PC-9 (cell line): Measurements from ENCODE around the gene SGSM1. TPM values are rescaled to one million over a fixed set of nuclear protein-coding genes. Genes with fewer than 3 reads are reported as not detected.

Experiments used
- BruUV-seq: library from RNA; stranded (reverse); fragments of 400-500 nt; replicated peaks from 2 replicates; lab custom pipeline; 2021; lab: Mats Ljungman, UMichigan
- CTCF ChIA-PET: fragments of 300-600 bp; sonication (Branson Sonifier 250); formaldehyde crosslinking; loops from one replicate; lab custom pipeline; 2022; ENCODE audit warnings: antibody characterized with exemption; lab: Charles Lee
- POLR2A ChIA-PET: fragments of 300-600 bp; sonication (Branson Sonifier 250); formaldehyde crosslinking; loops from one replicate; lab custom pipeline; 2022; ENCODE audit warnings: antibody characterized with exemption; ENCODE audit not compliant: unreplicated experiment; lab: Charles Lee
- DNase-seq, 2 experiments: peaks; one replicate each; pipeline versions ENCODE4 v3.0.0 to v3.0.0-alpha.2; 2015 to 2022; ENCODE audit warnings: mixed read lengths in 1 of 2
- H2AFZ ChIP-seq: fragments of 200-600 bp; sonication (generic); 2 replicates; pipeline ENCODE4 v1.8.1; 2017; ENCODE audit warnings: antibody characterized with exemption
- H3F3A ChIP-seq: fragments of 200-600 bp; sonication (generic); 2 replicates; pipeline ENCODE4 v1.8.1; 2017; ENCODE audit warnings: antibody characterized with exemption, mild to moderate bottlenecking, low read depth; ENCODE audit not compliant: insufficient read depth
- H3K27ac ChIP-seq: fragments of 200-600 bp; sonication (generic); 2 replicates; pipeline ENCODE4 v1.6.1; 2016; ENCODE audit warnings: mixed run types
- H3K27me3 ChIP-seq: fragments of 200-600 bp; sonication (generic); 2 replicates; pipeline ENCODE4 v1.6.1; 2016; ENCODE audit warnings: low read depth, mixed run types; ENCODE audit not compliant: insufficient read depth
- H3K36me3 ChIP-seq: fragments of 200-600 bp; sonication (generic); 2 replicates; pipeline ENCODE4 v1.6.1; 2016; ENCODE audit warnings: low read depth, mixed run types
- H3K4me1 ChIP-seq: fragments of 200-600 bp; sonication (generic); replicated peaks from 2 replicates; pipeline ENCODE4 v1.6.1; 2016; ENCODE audit warnings: mixed run types; ENCODE audit not compliant: insufficient read depth
- H3K4me2 ChIP-seq: fragments of 200-600 bp; sonication (generic); 2 replicates; pipeline ENCODE4 v1.6.1; 2017; ENCODE audit warnings: mixed run types
- H3K4me3 ChIP-seq: fragments of 200-600 bp; sonication (generic); 2 replicates; pipeline ENCODE4 v1.6.1; 2016; ENCODE audit warnings: mixed run types
- H3K79me2 ChIP-seq: fragments of 200-600 bp; sonication (generic); 2 replicates; pipeline ENCODE4 v1.6.1; 2017; ENCODE audit warnings: low read depth, mixed run types
- H3K9me2 ChIP-seq: fragments of 200-600 bp; sonication (generic); 2 replicates; pipeline ENCODE4 v1.8.1; 2017; ENCODE audit warnings: mild to moderate bottlenecking; ENCODE audit not compliant: insufficient read depth
- H3K9me3 ChIP-seq: fragments of 200-600 bp; sonication (generic); 2 replicates; pipeline ENCODE4 v1.8.1; 2016; ENCODE audit warnings: low read depth; ENCODE audit not compliant: insufficient read depth
- H4K20me1 ChIP-seq: fragments of 200-600 bp; sonication (generic); 2 replicates; pipeline ENCODE4 v1.8.1; 2017; ENCODE audit not compliant: insufficient read depth
- EZH2 ChIP-seq: fragments of 200-600 bp; sonication (generic); IDR thresholded peaks from 2 replicates; pipeline ENCODE4 v1.8.0; 2017; ENCODE audit warnings: antibody characterized with exemption, low read depth
- intact Hi-C: fragments of 100-400 bp; cut with micrococcal nuclease; formaldehyde crosslinking; loops from one replicate; pipeline ENCODE4 v1.10.0; 2022; ENCODE audit not compliant: unreplicated experiment
- total RNA-seq: library from RNA; stranded (reverse); gene quantifications from 2 replicates; pipeline ENCODE4 v1.2.3, GENCODE V29; 2021
- TF ChIP-seq, protein P1 (sequence below): fragments of 200-600 bp; sonication (generic); conservative IDR thresholded peaks from 2 replicates; pipeline ENCODE4 v1.6.1; 2017; ENCODE audit warnings: mixed run types, antibody characterized with exemption, mild to moderate bottlenecking, moderate library complexity

The SGSM1 gene
- total RNA-seq, 1 experiment from 2014 or later: 0.48 TPM

DNA sequence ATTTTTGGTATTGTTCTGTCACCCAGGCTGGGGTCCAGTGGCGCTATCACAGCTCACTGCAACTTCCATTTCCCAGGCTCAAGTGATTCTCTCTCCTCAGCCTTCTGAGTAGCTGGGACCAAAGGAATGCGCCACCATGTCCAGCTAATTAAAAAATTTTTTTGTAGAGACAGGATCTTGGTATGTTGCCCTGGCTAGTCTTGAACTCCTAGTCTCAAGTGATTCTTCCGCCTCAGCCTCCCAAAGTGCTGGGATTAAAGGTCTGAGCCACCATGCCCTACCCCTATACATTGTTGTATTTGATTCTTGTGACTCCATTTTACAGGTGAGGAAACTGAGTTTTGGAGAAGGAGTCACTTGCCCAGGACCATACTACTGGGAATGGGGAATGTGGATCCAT lies 158.4 kb downstream of the SGSM1 start:
- H3K4me2 ChIP-seq: no peak overlapping the region
- no peaks in the 10 kb centered on the region; the same call in none of the 2 replicates for H3K36me3 ChIP-seq
- H3K4me3 ChIP-seq: no peak overlapping the region
- no peak for TF ChIP-seq EZH2
- TF ChIP-seq, protein P1, sequence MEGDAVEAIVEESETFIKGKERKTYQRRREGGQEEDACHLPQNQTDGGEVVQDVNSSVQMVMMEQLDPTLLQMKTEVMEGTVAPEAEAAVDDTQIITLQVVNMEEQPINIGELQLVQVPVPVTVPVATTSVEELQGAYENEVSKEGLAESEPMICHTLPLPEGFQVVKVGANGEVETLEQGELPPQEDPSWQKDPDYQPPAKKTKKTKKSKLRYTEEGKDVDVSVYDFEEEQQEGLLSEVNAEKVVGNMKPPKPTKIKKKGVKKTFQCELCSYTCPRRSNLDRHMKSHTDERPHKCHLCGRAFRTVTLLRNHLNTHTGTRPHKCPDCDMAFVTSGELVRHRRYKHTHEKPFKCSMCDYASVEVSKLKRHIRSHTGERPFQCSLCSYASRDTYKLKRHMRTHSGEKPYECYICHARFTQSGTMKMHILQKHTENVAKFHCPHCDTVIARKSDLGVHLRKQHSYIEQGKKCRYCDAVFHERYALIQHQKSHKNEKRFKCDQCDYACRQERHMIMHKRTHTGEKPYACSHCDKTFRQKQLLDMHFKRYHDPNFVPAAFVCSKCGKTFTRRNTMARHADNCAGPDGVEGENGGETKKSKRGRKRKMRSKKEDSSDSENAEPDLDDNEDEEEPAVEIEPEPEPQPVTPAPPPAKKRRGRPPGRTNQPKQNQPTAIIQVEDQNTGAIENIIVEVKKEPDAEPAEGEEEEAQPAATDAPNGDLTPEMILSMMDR: no peak
- H3K9me3 ChIP-seq: no peaks in the 10 kb centered on the region
- H3K79me2 ChIP-seq: peaks cover 78% of the 10 kb centered on the region
- POLR2A ChIA-PET: no interaction called here
- no peaks in the 10 kb centered on the region for H3K9me2 ChIP-seq
- intact Hi-C loops: no loop called here
- CTCF ChIA-PET: no interaction called here
- H3F3A ChIP-seq: peaks cover 52% of the 10 kb centered on the region
- H3K27me3 ChIP-seq: no peaks in the 10 kb centered on the region
- no peak overlapping the region for H3K27ac ChIP-seq
- H2AFZ ChIP-seq: no peak overlapping the region
- BruUV-seq: no TSS peak
- 0 out of 2 replicates have a peak, but pooled peaks cover 9% of the 10 kb centered on the region for H4K20me1 ChIP-seq
- DNase-seq: no peak
- H3K4me1 ChIP-seq: peaks cover 50% of the 10 kb centered on the region

DNA sequence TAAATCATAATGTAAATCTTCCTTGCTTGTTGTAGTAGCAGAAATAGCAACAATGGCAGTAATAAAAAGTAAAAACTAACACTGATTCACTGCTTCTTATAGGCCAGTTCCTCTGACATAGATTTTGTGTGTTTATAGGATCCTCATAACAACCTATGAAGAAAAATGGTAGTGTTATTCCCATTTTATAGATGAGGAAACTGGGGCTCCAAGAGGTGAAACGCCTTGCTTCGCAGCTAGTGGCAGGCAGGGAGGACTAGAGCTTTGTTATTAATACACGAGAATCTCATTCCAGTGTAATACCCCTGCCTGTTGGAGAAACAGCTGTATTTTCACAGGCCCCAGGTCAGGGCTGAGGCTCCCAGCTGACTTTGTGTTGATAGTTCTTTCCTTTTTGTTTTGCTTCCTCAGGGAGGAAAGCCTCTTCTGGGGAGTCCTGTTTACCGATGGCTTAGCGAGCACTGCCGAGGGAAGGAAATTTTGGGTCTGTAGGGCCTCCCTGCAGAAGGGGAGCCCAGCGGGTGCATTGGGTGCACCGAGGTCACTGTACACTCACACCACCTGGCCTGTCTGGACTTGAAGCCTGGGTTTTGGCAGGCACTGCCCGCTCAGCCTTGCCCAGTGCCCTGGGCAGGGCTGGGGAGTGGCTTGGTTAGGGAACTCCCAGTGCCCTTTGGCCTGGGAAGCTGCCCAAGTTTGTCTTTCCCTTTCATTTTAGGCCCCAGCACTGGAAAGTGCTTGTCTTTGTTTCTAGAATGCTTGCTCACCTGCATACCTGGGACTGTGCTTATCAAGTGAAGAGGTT lies 160.0 kb downstream of the SGSM1 start:
- no peak for TF ChIP-seq EZH2
- TF ChIP-seq, protein P1: no peak
- Histone ChIP-seq H3K4me2 (peak overlapping the region; percentile 72), H3K9me3 (no peaks in the 10 kb centered on the region), H3K27me3 (no peaks in the 10 kb centered on the region), H3F3A (peaks cover 59% of the 10 kb centered on the region), H3K4me1 (peaks cover 60% of the 10 kb centered on the region), H3K79me2 (peaks cover 75% of the 10 kb centered on the region), H3K27ac (peak overlapping the region; percentile 72), H3K36me3 (no peaks in the 10 kb centered on the region; the same call in none of the 2 replicates), H4K20me1 (0 out of 2 replicates have a peak, but pooled peaks cover 9% of the 10 kb centered on the region), H3K4me3 (peak overlapping the region; percentile 29; the same call in 1 of the 2 replicates), H2AFZ (no peak overlapping the region), H3K9me2 (no peaks in the 10 kb centered on the region)
- peak; percentile 89 for DNase-seq
- ChIA-PET POLR2A (interaction anchor here (0.6 to 0.7 kb wide), 2 partner anchors 58 to 435 kb away, joined by 3 to 10 read pairs; no protein-coding TSS in a partner anchor), CTCF (no interaction called here)
- no TSS peak for BruUV-seq
- intact Hi-C loops: loop anchor here (1.0 kb wide), 1 partner anchor 28 kb away; no protein-coding TSS in a partner anchor

DNA sequence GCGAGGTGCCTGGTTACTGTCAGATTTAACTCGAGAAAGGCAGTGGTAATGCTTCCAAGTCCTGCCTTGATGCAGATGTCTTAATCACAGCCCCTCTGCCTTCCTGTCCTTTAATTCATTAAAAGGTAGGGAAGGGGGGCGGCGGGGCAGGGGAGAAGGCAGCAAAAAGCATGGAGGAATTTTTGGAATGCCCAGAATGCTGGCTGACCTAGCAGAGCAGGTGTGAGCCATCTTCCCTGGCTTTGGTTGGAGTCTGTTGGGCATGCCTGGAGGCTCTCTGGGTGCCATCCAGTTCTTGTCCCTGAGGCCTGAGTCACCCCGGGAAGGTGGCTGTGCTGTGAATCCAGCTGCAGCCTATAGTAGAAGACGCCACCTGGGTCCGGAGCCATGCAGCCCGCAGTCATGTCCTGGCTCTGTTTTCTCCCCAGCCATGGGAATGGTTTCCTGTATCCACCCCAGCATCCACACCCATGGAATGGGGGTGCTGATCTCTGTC lies 162.1 kb downstream of the SGSM1 start:
- no TSS peak for BruUV-seq
- Histone ChIP-seq H3K27ac (peak overlapping the region; percentile 8), H4K20me1 (0 out of 2 replicates have a peak, but pooled peaks cover 5% of the 10 kb centered on the region), H3K9me2 (no peaks in the 10 kb centered on the region), H2AFZ (no peak overlapping the region), H3K4me1 (peaks cover 60% of the 10 kb centered on the region), H3K9me3 (no peaks in the 10 kb centered on the region), H3F3A (peaks cover 55% of the 10 kb centered on the region), H3K4me2 (peak overlapping the region; percentile 70), H3K79me2 (peaks cover 75% of the 10 kb centered on the region), H3K4me3 (no peak overlapping the region), H3K36me3 (no peaks in the 10 kb centered on the region), H3K27me3 (no peaks in the 10 kb centered on the region)
- intact Hi-C loops: no loop called here
- no peak for TF ChIP-seq EZH2
- TF ChIP-seq, protein P1: no peak
- peak; percentile 92 to 93 for DNase-seq
- ChIA-PET POLR2A (interaction anchor here (0.6 to 0.7 kb wide), 2 partner anchors 216 to 895 kb away, joined by 3 read pairs; no protein-coding TSS in a partner anchor), CTCF (no interaction called here)
